Measurements from ENCODE around the gene CUZD1. TPM values are rescaled to one million over a fixed set of nuclear protein-coding genes. Genes with fewer than 3 reads are reported as not detected.
"Not testable (repeated sequence)": the region's sequence is repeated elsewhere in the genome, so short reads cannot be mapped to it uniquely, and the experiment has no call there.

CUZD1 gene
- total RNA-seq, 1 donor from 2014 or later: 0.43 TPM

- H3K9me3 Mint-ChIP-seq: peaks cover 3% of the 10 kb centered on the region
- Histone ChIP-seq H3K27me3 (no peaks in the 10 kb centered on the region), H3K4me1 (no peaks in the 10 kb centered on the region), H4K20me1 (ENCODE audit: low read depth) (no peaks in the 10 kb centered on the region), H2AFZ (replicated peaks) (no peak overlapping the region), H3K4me2 (no peak overlapping the region), H3K4me3 (no peak overlapping the region), H3K27ac (no peak overlapping the region), H3K36me3 (no peaks in the 10 kb centered on the region), H3K79me2 (ENCODE audit: low read depth) (no peaks in the 10 kb centered on the region), H3K9me3 (ENCODE audit: low read depth) (no peaks in the 10 kb centered on the region), H3K9ac (no peak overlapping the region), H3F3A (ENCODE audit: low read depth) (no peaks in the 10 kb centered on the region)
- H3K4me3 Mint-ChIP-seq: no peak overlapping the region
- no peaks in the 10 kb centered on the region for H3K27me3 Mint-ChIP-seq (ENCODE audit: insufficient read depth, low read depth)
- TF ChIP-seq CTCF (IDR thresholded peaks at IDR 0.05) (no peak), EZH2 (IDR thresholded peaks at IDR 0.05) (no peak), EZH2phosphoT487 (IDR thresholded peaks at IDR 0.05) (no peak)
- no peak for DNase-seq (ENCODE audit: low spot score)
- H3K27ac Mint-ChIP-seq: no peak overlapping the region
- H3K4me1 Mint-ChIP-seq: peaks cover 4% of the 10 kb centered on the region
- H3K36me3 Mint-ChIP-seq: no peaks in the 10 kb centered on the region
Observed at GRCh38 chr10:122861711-122862161, 16.1 kb upstream of the CUZD1 start.

- Histone ChIP-seq H3K4me3 (no peak overlapping the region), H3K4me1 (no peaks in the 10 kb centered on the region), H3K27ac (no peak overlapping the region), H2AFZ (replicated peaks) (no peak overlapping the region), H3K9me3 (ENCODE audit: low read depth) (no peaks in the 10 kb centered on the region), H3K9ac (no peak overlapping the region), H3K27me3 (no peaks in the 10 kb centered on the region), H3K36me3 (no peaks in the 10 kb centered on the region), H3K4me2 (no peak overlapping the region), H3F3A (ENCODE audit: low read depth) (no peaks in the 10 kb centered on the region), H3K79me2 (ENCODE audit: low read depth) (no peaks in the 10 kb centered on the region), H4K20me1 (ENCODE audit: low read depth) (no peaks in the 10 kb centered on the region)
- H3K4me1 Mint-ChIP-seq: peaks cover 4% of the 10 kb centered on the region
- no peak for TF ChIP-seq EZH2phosphoT487 (IDR thresholded peaks at IDR 0.05)
- no peak for TF ChIP-seq CTCF (IDR thresholded peaks at IDR 0.05)
- TF ChIP-seq EZH2 (IDR thresholded peaks at IDR 0.05): no peak
- H3K9me3 Mint-ChIP-seq: no peaks in the 10 kb centered on the region
- H3K36me3 Mint-ChIP-seq: no peaks in the 10 kb centered on the region
- no peak for DNase-seq (ENCODE audit: low spot score)
- H3K4me3 Mint-ChIP-seq: no peak overlapping the region
- H3K27me3 Mint-ChIP-seq (ENCODE audit: insufficient read depth, low read depth): no peaks in the 10 kb centered on the region
- H3K27ac Mint-ChIP-seq: no peak overlapping the region
Observed at GRCh38 chr10:122859527-122859926, 13.9 kb upstream of the CUZD1 start.

- not testable (repeated sequence) for H3K9me3 ChIP-seq (ENCODE audit: low read depth); H3K27me3 Mint-ChIP-seq (ENCODE audit: insufficient read depth, low read depth); H3K4me2 ChIP-seq; H3K27ac ChIP-seq; H3K4me1 ChIP-seq; H3F3A ChIP-seq (ENCODE audit: low read depth); H3K27me3 ChIP-seq; H3K36me3 ChIP-seq; DNase-seq (ENCODE audit: low spot score); H2AFZ ChIP-seq (replicated peaks); H3K4me3 ChIP-seq; H3K79me2 ChIP-seq (ENCODE audit: low read depth); H3K4me1 Mint-ChIP-seq; H3K4me3 Mint-ChIP-seq; H3K36me3 Mint-ChIP-seq; H3K27ac Mint-ChIP-seq; H3K9me3 Mint-ChIP-seq; H3K9ac ChIP-seq; H4K20me1 ChIP-seq (ENCODE audit: low read depth)
Observed at GRCh38 chr10:122858042-122858441, 12.4 kb upstream of the CUZD1 start.

GRCh38 chr10:122856902-122857301 lies 11.2 kb upstream of the CUZD1 start:
- Histone ChIP-seq H4K20me1 (ENCODE audit: low read depth) (no peaks in the 10 kb centered on the region), H3K79me2 (ENCODE audit: low read depth) (no peaks in the 10 kb centered on the region), H3K9ac (no peak overlapping the region), H3K27ac (no peak overlapping the region), H3K4me2 (no peak overlapping the region), H3K36me3 (no peaks in the 10 kb centered on the region), H2AFZ (replicated peaks) (no peak overlapping the region), H3K4me1 (no peaks in the 10 kb centered on the region), H3K4me3 (no peak overlapping the region), H3F3A (ENCODE audit: low read depth) (no peaks in the 10 kb centered on the region), H3K9me3 (ENCODE audit: low read depth) (no peaks in the 10 kb centered on the region), H3K27me3 (no peaks in the 10 kb centered on the region)
- H3K4me3 Mint-ChIP-seq: no peak overlapping the region
- TF ChIP-seq CTCF (IDR thresholded peaks at IDR 0.05) (no peak), EZH2phosphoT487 (IDR thresholded peaks at IDR 0.05) (no peak)
- H3K4me1 Mint-ChIP-seq: peaks cover 4% of the 10 kb centered on the region
- no peaks in the 10 kb centered on the region for H3K36me3 Mint-ChIP-seq
- H3K27me3 Mint-ChIP-seq (ENCODE audit: insufficient read depth, low read depth): no peaks in the 10 kb centered on the region
- H3K27ac Mint-ChIP-seq: no peak overlapping the region
- no peak for DNase-seq (ENCODE audit: low spot score)
- H3K9me3 Mint-ChIP-seq: no peaks in the 10 kb centered on the region
